GM13977 (cell line): ENCODE data around the gene IPO5.

Experiments
- DNase-seq: peaks from one replicate; pipeline ENCODE4 v3.0.0; 2012; ENCODE audit warnings: low spot score
- in situ Hi-C: fragments of 300-500 bp; cut with MboI; formaldehyde crosslinking; loops from one replicate; pipeline ENCODE4 v1.12.0; 2022; ENCODE audit warnings: low sequenced_read_pairs, low pct_unique_long_range_greater_than_20kb, mixed read lengths, inconsistent platforms; ENCODE audit not compliant: unreplicated experiment
- TF ChIP-seq, protein P1 (sequence below): IDR thresholded peaks from 2 replicates; pipeline ENCODE4 v1.5.1; 2012; ENCODE audit warnings: mild to moderate bottlenecking, control low read depth; ENCODE audit not compliant: insufficient read depth; ENCODE audit errors: extremely low read depth, missing control alignments

Gene IPO5

DNA sequence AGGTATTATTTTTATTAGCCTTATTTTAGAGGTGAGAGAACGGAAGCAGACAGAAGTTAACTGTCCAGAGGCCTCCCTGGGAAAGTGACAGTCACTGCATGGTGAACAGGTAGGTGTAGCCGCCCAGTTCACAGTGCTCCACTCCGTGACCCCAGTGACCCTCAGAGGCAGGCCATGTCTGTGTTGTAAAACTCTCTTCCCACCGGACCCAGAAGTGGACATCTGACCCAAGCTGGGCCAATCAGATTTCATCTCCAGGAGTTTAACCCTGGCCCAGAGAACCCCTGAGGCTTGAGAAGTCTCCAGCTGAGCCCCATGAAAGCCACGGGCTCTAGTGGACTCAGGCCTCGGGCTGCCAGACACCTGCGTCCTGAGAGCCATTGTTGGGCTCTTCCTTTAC, 105.8 kb downstream of the IPO5 start:
- TF ChIP-seq, protein P1, sequence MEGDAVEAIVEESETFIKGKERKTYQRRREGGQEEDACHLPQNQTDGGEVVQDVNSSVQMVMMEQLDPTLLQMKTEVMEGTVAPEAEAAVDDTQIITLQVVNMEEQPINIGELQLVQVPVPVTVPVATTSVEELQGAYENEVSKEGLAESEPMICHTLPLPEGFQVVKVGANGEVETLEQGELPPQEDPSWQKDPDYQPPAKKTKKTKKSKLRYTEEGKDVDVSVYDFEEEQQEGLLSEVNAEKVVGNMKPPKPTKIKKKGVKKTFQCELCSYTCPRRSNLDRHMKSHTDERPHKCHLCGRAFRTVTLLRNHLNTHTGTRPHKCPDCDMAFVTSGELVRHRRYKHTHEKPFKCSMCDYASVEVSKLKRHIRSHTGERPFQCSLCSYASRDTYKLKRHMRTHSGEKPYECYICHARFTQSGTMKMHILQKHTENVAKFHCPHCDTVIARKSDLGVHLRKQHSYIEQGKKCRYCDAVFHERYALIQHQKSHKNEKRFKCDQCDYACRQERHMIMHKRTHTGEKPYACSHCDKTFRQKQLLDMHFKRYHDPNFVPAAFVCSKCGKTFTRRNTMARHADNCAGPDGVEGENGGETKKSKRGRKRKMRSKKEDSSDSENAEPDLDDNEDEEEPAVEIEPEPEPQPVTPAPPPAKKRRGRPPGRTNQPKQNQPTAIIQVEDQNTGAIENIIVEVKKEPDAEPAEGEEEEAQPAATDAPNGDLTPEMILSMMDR, result no peak
- no peak for DNase-seq
- in situ Hi-C loops, result no loop called here

DNA sequence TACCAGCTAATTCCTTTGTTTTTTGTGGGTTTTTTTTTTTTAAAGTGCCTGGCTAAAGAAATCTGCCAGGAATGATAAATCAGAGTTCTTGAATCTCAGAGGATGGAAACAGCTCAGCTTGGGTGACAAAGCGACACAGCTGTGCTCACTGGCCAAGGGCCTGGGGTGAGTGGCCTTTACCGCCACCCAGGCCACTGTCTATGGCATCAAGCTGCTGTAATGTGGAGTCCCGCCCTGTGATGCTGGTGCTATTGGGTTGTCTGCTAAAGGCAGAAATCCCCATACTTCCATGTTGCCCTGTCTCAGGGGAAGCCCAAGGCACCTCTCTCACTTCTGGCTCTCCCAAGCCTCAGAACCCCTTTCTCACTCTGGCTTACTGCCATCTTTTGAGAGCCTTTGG, 106.8 kb downstream of the IPO5 start:
- in situ Hi-C loops, result no loop called here
- TF ChIP-seq, protein P1, result no peak
- DNase-seq, result no peak

DNA sequence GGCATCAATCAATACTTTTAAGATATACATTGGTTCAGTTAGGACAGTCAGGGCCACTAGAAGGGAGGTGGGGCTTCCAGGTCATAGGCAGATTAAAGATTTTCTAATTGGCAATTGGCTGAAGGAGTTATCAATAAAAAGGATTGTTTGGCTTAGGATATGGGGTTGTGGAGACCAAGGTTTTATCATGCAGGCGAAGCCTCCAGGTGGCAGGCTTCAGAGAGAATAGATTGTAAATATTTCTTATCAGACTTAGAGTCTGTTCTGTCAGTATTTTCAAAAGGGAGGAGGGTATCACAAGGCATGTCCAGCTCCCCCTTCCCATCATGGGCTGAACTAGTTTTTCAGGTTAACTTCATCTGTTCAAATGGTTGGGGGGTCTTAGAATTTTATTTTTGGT, 112.0 kb downstream of the IPO5 start:
- TF ChIP-seq, protein P1, result no peak
- in situ Hi-C loops, result no loop called here
- no peak for DNase-seq

DNA sequence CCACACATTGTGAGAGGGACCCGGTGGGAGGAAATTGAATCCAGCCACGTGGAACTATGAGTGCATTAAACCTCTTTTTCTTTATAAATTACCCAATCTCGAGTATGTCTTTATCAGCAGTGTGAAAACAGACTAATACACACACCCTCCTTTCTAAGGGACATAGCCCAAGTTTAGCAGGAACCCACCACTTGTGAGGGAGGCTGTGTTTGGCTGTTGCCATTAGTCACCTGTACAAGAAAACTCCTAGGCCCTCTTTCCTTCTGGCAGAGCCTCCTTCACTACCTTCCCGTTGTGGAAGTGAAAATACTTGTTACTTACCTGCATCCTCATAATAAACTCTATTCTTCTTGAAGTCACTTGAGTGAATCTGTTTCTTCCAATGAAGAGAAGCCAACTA, 113.2 kb downstream of the IPO5 start:
- no peak for DNase-seq
- in situ Hi-C loops, result no loop called here
- TF ChIP-seq, protein P1, result no peak

DNA sequence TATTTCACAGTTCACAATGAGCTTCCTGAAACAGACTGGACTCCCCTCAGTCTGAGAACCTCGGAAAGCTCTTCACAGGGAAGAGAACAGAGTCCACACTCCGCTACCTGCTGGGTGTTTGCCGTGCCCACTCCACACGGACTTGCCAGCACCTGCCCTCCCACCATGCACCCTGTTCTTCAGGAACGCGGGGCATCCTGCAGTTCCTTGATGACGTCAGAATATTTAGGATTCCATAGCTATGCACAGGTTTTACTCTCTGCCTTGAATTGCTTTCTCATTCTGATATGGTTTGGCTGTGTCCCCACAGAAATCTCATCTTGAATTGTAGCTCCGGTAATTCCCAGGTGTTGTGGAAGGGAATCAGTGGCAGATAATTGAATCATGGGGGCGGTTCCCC, 115.0 kb downstream of the IPO5 start:
- TF ChIP-seq, protein P1, result no peak
- DNase-seq, result no peak
- in situ Hi-C loops, result no loop called here

DNA sequence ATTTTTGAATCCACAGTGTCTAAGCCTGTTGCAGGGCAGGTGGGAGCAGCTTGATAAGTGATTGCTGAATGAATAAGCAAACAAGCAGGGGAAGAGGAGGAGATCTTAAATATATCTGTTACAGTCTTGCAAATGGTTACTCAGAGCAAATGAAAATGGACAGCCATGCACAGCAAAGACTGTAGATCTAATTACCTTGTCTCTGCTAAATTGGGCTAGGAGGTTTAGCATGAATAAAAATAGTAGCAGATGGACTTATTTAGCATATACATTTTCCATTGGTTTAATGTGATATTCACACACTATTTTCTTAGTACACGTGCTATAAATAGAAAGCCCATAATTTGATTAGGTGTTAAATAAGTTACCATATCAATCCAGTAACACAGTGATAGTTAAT, 116.5 kb downstream of the IPO5 start:
- TF ChIP-seq, protein P1, result no peak
- in situ Hi-C loops, result no loop called here
- no peak for DNase-seq

DNA sequence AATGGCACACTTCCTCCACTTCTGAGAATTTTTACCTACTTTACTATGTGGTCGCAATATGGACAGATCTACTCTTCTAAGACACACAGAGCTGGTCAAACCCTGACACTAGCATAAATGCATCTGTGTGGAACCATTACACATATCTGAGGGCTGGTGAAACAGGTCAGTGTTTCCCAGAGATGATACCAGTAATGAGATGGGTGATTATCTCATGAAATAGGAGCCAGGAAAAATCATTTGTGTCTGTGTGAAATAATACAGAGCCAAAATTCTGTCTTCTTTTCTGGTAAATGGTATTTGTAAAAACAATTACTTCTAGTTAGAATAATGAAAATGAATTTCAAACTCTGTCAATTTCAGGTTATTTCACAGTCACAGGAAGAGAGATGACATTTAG, 117.8 kb downstream of the IPO5 start:
- no peak for DNase-seq
- TF ChIP-seq, protein P1, result no peak
- in situ Hi-C loops, result no loop called here
